DMS79 (cell line): Measurements from ENCODE around the gene MEX3A.
"Not testable (repeated sequence)": the region's sequence is repeated elsewhere in the genome, so short reads cannot be mapped to it uniquely, and the experiment has no call there.

ENCODE experiments used
- DNase-seq: peaks from one replicate; lab custom pipeline; 2025; lab: John Stamatoyannopoulos, UW

Gene MEX3A

DNA sequence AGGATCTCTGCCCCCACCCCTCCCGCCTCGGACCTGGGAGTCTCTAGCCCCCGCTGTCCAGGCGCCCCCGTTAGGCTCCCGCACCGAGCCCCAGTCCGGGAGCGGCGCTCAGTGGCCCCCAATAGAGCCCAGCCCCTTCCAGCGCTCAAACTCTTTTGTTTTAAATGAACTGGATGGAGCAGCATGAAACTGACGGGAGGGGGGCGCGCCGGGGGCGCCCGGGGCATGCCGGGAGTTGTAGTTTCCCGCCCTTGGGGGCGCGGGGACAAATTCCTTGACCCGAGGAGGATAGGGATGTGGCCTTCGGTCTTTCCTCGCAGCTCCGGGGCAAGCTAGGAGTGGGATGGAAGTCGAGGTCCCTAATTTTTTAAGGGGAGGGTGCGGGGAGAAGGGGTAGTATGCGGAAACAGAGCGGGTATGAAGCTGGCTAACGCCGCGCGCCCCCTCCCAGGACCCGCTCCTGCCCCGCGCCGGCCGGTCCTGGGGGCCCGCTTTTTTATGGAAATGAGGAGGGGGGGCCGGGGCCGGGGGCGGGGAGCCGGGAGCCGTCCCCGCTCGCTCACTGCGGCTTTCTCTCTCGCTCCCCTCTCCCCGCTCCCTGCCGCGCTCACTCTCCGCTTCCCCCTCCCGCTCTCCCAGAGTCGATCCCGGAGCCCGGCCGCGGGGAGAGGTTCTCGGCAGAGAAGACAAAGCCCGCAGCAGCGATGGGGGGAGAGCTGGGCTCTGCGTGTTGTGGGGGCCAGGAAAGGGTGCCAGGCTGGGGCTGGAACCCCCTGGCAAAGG, at the start of gene MEX3A:
Gene MEX3A (minus strand): TSS at position 157 of the 783 bp plus-strand sequence. CDS start 467 bp downstream, outside the sequence.
- peak; percentile 72 for DNase-seq

DNA sequence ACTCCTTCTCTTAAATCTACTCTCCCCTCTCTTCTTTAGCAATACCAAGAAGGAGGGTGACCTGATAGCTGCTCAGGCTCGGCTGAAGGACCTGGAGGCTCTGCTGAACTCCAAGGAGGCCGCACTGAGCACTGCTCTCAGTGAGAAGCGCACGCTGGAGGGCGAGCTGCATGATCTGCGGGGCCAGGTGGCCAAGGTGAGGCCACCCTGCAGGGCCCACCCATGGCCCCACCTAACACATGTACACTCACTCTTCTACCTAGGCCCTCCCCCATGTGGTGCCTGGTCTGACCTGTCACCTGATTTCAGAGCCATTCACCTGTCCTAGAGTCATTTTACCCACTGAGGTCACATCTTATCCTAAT, 48.3 kb upstream of the MEX3A start:
- DNase-seq: no peak

DNA sequence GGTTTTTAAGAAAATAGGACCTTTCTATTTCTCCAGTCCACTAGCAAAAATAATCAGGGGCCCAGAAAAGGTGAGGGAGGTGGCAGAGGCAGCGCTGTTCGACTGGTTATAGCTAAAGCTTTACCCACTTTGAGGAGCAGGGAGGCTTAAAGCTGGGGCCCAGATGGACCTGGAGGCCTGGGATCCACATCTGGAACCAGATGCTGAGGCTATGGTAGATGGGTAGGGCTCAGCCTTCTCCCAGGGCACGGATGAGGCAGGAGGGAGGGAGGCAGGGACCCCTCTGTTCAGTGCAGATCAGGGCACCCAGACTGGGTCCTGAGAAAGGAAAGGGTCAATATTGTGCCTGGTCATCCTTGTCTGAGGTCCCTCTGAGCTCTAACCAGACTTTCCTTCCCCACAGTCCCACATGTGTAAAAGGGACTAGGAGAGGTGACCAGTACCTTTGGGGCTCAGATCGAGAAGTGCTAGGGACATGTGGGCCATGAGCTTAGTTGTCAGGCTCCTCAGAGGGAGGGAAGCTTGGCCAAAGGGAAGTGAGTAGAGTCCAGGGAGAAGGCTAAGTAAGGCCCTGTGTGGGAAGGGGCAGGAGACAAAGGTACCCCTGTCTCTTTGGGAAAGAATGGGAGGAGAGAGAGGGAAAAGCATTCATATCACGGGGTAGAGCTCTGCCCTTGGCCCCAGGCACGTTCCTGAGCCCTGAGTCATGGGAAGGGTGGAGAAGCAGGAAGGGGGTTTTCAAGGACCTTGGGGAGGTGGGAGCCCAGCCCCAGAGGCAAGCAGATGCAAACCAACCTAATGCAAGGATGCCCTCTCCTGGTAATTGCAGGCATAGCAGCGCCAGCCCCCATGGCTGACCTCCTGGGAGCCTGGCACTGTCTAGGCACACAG, 47.7 kb upstream of the MEX3A start:
- DNase-seq: peak; percentile 67

DNA sequence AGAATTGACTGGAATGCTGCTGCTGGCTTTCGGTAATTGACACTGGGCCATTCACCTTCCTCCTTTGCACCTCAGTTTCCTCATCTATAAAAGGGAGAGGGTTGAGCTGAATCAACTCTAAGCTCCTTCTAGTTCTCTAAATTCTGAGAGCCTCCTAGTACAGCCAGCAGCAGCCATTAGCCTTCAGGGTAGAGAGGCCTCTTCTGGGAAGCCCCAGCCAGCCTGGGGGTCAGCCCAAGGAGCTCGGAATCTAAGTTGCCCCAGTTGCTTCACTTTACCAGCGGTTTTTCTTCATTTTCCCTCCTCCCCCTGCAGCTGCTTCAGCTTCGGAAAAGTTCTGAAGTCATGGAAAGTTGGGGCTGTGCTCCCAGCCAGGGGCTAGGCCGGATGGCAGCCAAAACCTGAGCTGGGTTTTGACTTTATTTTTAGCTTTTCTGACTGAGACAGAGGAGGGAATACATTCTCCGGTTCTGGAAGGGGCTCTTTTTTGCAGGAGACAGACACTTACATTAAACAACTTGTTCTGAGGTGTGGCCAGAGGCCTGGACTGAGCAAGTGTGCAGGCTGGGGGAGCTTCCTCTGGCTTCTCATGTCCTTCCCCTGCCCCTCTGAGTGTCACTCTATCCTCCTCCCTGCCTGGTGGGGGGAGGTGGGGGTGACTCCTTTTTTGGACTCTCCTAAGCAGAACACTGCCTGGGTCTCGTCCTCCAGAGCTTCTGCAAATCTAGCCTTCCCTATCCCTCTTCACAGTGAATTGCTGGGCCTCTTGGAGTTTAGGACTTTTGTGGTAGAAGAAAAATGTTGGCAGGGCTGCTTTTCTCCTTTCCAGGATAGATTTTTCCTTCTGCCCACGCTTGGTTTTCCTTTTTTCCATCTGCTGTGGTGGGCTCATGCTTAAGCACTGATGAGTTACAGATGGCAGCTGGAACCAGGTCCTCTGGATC, 46.7 kb upstream of the MEX3A start:
- DNase-seq: no peak

GRCh38 chr1:156128308-156128653, 46.0 kb upstream of the MEX3A start:
- no peak for DNase-seq

GRCh38 chr1:156126630-156127534, 44.6 kb upstream of the MEX3A start:
- DNase-seq: no peak

DNA sequence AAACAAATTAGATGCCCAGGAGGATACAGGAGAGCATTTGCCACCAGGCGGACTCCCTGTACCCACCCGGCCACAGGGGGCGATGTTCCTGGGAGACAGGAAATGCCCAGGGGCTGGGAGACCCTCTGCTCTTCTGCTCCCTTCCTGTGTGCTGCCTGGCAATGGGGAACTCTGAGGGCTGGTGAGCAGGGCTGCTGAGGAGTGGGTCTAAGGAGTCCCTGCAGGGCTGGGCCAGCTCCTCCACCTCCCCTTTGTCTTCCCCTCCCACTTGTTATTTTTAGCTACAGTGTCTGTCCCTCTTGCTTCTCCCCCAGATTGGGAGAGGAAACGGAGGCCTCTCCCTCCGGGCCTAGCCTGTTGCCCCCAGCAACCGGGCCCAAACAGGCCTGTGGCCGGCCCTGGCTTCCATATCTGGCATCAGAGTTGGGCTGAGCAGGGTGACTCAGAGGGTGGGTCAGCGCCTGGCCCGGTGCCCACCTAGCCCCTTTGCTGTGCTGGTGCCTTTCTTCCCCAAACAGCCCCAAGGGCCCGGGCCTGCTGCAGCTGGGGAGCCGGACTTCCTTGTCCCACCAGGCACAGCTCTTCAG, 43.9 kb upstream of the MEX3A start:
- no peak for DNase-seq

DNA sequence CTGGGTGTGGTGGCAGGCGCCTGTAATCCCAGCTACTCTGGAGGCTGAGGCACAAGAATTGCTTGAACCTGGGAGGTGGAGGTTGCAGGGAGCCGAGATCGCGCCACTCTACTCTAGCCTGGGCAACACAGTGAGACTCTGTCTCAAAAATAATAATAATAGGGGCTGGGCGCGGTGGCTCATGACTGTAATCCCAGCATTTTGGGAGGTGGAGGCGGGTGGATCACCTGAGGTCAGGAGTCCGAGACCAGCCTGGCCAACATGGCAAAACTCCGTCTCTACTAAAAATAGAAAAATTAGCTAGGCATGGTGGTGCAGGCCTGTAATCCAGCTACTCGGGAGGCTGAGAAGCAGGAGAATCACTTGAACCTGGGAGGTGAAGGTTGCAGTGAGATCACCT, 43.3 kb upstream of the MEX3A start:
- DNase-seq: not testable (repeated sequence)

- no peak for DNase-seq
These were observed 42.6 kb upstream of the MEX3A start for GRCh38 chr1:156124557-156125483.

GRCh38 chr1:156123356-156124196, 41.3 kb upstream of the MEX3A start:
- peak; percentile 97 for DNase-seq

DNA sequence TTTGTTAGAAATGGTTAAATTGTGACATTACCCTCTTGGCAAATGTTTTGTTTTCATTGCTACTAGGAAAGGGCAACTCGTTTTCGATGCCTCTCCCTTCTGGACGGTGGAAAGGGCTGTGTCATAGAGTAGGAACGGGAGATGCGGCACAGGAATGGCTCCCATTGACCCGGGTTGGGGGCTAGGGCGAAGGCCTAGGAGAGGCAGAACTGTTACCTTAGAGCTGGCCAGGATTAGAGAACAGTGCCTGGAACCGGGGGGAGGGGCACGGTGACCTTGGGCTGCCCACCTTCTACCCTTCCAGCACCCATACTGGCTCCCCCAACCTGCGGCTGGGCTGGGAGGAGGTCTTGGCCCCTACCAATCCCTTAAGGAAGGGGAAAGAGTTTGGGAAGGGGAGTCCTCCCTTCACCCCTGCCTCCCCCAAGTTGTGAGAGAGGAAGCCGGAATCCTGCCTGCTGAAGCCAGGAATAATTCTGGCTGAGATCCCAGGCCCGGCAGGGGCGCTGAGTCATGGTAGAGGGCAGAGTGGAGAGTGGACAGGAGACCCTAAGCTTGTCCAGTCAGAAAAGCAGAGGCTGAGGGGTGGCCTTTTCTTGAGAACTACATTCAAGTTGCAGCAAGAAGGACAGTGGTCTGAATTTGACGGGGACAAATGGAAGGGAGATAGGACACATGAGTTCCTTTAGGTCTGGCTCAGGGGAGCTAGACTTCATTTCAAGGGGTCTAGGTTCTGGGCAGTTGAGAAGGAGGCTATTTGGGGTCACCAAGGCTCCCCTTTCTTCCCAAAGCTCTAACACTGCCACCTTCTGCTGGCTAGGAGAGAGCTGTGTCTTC, 40.5 kb upstream of the MEX3A start:
- DNase-seq: peak; percentile 44

GRCh38 chr1:156122086-156122485, 39.8 kb upstream of the MEX3A start:
- no peak for DNase-seq

DNA sequence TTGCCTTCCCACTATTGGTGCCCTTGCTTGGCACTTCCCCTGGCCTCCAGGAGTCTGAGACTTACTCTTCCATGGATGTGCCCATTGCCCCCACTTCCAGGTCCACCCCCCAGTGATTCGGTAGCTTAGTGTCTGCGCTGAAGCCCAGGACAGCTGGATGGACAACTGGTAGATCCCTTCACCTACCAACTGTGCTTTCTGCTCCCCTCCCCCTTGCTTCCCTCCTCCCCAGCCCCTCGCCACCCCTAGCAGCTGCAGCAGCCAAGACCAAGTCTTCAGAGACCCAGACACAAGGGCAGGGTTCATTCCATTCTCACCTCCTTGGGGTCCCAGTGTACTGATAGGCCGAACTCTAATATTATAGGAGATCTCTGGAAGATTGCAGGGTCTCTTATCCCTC, 39.2 kb upstream of the MEX3A start:
- DNase-seq: no peak

DNA sequence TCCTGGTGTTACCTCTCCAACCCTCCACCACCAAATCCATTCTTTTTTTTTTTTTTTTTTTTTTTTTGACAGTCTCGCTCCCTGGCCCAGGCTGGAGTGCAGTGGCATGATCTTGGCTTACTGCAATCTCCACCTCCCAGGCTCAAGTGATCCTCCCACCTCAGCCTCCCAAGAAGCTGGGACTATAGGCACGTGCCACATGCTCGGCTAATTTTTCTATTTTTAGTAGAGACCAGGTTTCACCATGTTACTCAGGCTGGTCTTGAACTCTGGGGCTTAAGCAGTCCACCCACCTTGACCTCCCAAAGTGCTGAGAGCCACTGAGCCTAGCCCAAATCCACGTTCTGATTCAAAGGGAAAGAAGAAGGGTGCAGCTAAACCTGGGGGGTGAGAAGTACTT, 38.7 kb upstream of the MEX3A start:
- not testable (repeated sequence) for DNase-seq

DNA sequence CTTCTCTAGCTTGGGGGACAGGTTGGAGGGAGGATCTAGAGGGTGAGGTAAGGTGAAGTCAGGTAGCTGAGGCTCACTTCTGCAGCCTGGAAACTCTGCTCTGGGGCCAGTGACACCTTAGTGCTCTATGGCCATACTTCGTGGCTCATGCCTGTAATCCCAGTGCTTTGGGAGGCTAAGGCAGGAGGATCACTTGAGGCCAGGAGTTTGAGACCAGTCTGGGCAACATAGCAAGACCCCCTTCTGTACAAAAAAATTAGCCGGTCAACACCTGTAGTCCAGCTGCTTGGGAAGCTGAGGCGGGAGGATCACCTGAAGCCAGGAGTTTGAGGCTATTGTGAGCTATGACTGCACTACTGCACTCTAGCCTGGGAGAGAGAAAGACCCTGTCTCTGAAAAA, 38.1 kb upstream of the MEX3A start:
- DNase-seq: no peak

DNA sequence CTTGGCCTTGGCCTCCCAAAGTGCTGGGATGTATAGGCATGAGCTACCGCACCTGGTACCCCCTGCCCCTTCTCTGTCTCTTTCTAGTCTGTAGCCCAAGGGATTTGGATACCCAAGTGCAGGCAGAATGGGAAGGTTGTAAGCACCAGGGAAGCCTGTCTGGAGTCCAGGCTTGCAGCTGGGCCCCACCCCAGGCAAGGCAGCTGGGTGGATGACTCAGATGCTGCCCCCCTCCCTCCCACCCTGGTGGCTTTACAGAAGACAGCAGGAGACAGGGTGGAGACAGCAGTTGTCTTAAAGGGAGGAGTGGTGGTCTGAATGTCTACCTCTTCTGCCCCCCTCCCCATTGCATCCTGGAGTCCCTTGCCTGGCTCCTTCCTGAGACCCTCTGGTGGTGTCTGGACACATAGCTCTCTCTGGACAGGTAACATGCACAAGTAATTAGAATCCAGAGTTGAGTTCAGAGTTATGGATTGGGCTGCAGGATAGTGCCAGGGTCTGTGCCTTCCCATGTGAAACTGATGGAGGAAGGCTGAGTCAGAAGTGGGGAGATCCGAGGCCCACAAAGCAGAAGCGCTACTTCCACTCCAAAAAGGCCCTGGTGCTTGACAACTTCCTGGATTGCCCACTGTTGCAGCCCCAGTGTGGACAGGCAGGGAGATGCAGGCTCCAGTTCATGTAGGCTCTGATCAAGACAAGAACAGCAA, 37.4 kb upstream of the MEX3A start:
- DNase-seq: no peak
